C4-2B (cell line): ENCODE results near the gene ZSCAN23.
"Not testable (repeated sequence)": the region's sequence is repeated elsewhere in the genome, so short reads cannot be mapped to it uniquely, and the experiment has no call there.

ENCODE experiments used
- H3K27ac ChIP-seq: fragments of 450-650 bp; 2 replicates; pipeline ENCODE4 v1.5.1; 2017
- CTCF ChIP-seq: fragments of 450-650 bp; conservative IDR thresholded peaks from 2 replicates; pipeline ENCODE4 v1.5.1; 2017; ENCODE audit warnings: mild to moderate bottlenecking
- ZFX ChIP-seq: fragments of 450-650 bp; IDR thresholded peaks from 2 replicates; pipeline ENCODE4 v1.6.1; 2017

The ZSCAN23 gene

GRCh38 chr6:28485482-28485881, 42.2 kb upstream of the ZSCAN23 start:
- no peak overlapping the region for H3K27ac ChIP-seq
- no peak for TF ChIP-seq ZFX
- no peak for TF ChIP-seq CTCF

- TF ChIP-seq CTCF, result no peak
- no peak for TF ChIP-seq ZFX
- no peak overlapping the region for H3K27ac ChIP-seq
Observed at GRCh38 chr6:28480253-28480932, 37.1 kb upstream of the ZSCAN23 start.

DNA sequence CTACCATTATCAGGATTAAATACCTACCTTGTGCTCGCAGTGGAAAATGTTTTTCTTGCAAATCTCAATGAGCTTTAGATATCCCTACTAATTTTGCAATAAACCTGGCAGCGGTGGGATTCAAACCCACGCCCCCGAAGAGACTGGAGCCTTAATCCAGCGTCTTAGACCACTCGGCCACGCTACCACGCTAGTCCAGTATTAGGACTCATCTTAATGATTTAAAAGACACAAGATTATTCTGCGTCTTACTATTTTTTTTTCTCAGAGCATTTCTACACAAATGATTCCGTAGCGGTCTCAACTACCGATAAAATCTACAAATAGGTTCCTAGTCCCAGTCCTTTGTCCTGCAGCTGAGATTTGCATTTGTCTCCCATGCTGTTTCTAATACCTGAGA, 35.2 kb upstream of the ZSCAN23 start:
- H3K27ac ChIP-seq, result no peak overlapping the region
- TF ChIP-seq ZFX (no peak), CTCF (no peak)

DNA sequence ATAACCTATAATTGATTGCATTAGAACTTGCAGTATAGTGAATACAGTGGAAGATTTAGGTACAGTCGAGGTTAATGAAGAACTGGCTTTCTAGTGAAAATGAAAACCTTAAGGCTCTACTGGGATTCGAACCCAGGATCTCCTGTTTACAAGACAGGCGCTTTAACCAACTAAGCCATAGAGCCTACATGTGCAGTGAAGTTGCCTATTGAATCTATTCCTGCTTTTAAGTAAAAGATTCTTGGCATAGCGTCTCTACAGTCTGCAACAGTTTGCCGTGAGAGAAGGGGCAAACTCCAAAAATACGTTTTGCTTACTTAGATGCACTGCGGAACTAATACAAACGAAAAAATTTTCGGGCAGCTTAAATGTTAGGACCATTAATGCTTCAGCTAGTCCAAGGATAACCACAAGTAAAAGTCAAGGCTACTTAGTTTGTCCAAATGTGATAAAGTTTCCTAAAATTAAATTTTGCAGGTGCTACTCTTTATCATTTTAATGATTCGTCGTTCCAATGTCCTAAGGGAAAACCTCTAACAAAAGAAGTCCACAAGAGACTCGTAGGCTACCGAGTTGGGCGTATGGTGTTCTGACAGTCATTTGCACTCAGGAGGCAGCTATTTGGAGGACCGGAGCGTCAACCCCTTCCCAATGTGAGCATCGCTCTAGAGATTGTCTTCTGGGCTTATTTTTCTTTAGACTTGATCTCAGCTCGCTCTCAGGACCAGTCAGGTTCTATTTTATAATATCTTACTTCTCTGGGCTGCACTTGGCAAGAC, 31.3 kb upstream of the ZSCAN23 start:
- TF ChIP-seq CTCF, result no peak
- TF ChIP-seq ZFX, result no peak
- H3K27ac ChIP-seq, result no peak overlapping the region

DNA sequence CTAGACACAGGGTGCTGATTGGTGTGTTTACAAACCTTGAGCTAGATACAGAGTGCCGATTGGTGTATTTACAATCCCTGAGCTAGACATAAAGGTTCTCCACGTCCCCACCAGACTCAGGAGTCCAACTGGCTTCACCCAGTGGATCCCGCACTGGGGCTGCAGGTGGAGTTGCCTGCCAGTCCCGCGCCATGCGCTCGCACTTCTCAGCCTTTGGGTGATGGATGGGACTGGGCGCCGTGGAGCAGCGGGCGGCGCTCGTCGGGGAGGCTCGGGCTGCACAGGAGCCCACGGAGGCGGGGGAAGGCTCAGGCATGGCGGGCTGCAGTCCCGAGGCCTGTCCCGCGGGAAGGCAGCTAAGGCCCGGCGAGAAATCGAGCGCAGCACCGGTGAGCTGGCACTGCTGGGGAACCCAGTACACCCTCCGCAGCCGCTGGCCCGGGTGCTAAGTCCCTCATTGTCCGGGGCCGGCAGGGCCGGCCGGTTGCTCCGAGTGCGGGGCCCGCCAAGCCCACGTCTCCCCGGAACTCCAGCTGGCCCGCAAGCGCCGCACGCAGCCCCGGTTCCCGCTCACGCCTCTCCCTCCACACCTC, 26.0 kb upstream of the ZSCAN23 start:
- H3K27ac ChIP-seq, result not testable (repeated sequence)

DNA sequence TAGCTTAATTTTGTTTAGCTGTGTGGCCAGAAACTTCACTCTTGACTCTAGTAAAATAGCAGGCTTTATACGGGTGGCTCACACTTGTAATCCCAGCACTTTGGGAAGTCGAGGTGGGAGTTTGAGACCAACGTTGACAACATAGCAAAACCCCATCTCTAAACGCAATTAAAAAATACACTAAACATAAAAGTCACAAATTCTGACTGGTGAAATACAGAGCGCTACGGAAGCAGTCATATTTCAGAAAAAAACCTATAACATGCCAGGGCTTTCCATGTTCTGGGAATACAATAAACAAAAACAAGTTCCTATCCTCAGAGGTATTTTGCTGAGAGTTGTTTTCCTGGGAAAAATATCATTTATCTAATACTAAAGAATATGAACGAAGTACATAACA, 24.8 kb upstream of the ZSCAN23 start:
- TF ChIP-seq CTCF, result no peak
- no peak overlapping the region for H3K27ac ChIP-seq

DNA sequence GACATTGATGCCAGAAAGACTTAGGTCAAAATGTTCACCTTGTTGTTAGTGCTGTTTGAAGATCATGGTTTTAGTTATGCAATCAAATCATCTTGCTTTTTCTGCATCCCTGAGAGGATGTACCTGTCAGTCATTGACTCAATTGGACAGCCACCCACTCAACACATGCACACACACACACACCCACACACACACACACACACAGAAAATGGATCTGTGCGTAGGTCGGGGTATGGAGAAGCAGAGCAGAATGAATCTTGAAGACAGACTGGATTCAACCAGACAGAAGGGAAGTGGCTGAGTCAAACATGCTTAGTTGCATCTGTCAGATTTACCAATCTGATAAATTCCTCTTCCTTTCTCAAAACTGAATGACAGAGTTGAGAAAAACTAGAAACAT, 19.1 kb upstream of the ZSCAN23 start:
- H3K27ac ChIP-seq, result no peak overlapping the region
- TF ChIP-seq ZFX, result no peak
- TF ChIP-seq CTCF, result no peak
